ENCODE measurements around the gene MT1A. TPM values are rescaled to one million over a fixed set of nuclear protein-coding genes. Genes with fewer than 3 reads are reported as not detected.

The MT1A gene
- polyA plus RNA-seq, 1 donor (not counting 4 experiments of a cell fraction or from before 2014, with no cell fraction given): not detected

DNA sequence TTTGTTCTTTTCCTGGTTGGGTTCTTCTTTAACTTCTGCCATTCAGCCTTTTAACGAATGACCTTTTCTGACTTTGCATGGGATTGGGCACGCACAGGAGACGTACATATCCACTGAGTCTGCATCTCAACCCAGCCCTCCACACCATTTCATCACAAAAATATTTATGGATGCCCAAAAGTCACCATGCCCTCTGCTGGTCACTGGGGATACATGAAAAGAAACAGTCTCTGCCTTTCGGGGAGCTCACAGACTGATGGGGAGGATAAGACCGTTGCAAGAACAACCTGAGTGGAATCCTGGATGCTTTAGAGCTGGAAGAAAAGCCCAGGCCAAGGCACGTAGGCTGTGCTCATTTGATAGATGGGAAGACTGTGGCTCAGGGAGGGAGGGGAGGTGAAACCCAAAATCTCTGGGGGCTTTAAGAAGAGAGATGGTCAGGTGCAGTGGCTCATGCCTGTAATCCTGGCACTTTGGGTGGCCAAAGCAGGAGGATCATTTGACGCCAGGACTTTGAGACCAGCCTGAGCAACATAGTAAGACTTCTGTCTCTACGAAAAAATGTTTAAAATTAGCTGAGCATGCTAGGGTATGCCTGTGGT is 38.0 kb upstream of the MT1A start:
- Histone ChIP-seq H3K4me3 (ENCODE audit: control insufficient read depth in 2 of 3, extremely low read depth in 1 of 3, insufficient read depth in 2 of 3, low read depth in 1 of 3, low read length in 3 of 3) (no peak overlapping the region), H3K4me2 (ENCODE audit: control insufficient read depth, extremely low read depth, insufficient read depth, low read depth, low read length) (no peak overlapping the region)
- FAIRE-seq: peak; percentile 91

DNA sequence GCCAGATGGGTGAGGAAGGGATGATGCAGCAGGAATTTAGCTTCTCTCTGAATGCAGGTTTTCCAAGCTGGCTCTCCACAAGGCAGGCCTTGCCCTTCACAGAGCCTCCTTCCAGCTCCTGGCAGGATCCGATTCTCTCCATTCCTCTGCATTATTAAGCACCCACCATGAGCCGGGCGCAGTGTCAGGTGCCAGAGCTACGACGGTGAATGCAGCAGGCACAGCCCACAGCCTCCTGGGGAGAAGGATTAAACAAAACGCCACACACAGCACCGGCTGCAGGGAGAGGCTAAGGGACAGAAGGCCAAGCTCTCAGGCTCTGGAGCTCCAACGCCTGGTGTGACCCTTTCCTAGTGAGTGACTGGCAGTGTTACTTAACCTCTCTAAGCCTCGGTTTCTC is 37.1 kb upstream of the MT1A start:
- H3K79me2 ChIP-seq (ENCODE audit: control insufficient read depth, insufficient read depth, low read length): no peaks in the 10 kb centered on the region
- H3K27ac ChIP-seq (ENCODE audit: control insufficient read depth, insufficient read depth, low read length): no peak overlapping the region
- no peak for FAIRE-seq
- TF ChIP-seq CTCF (optimal IDR thresholded peaks at IDR 0.05 in 1 of 3, IDR thresholded peaks at IDR 0.05 in 1 of 3, conservative IDR thresholded peaks at IDR 0.05 in 1 of 3; ENCODE audit: extremely low read depth in 1 of 3, insufficient read depth in 2 of 3, low read length in 3 of 3) (no peak), EZH2 (IDR thresholded peaks at IDR 0.05; ENCODE audit: low read length) (no peak)
- H3K36me3 ChIP-seq (ENCODE audit: control insufficient read depth in 2 of 2, extremely low read depth in 1 of 2, insufficient read depth in 2 of 2, low read length in 2 of 2): no peaks in the 10 kb centered on the region
- no peaks in the 10 kb centered on the region for H3K9me3 ChIP-seq (ENCODE audit: control insufficient read depth, low read depth, low read length)
- H3K4me3 ChIP-seq (ENCODE audit: control insufficient read depth in 2 of 3, extremely low read depth in 1 of 3, insufficient read depth in 2 of 3, low read depth in 1 of 3, low read length in 3 of 3): no peak overlapping the region
- H3K9me1 ChIP-seq (ENCODE audit: control insufficient read depth, extremely low read depth, insufficient read depth, low read length): no peaks in the 10 kb centered on the region
- no peak overlapping the region for H3K4me2 ChIP-seq (ENCODE audit: control insufficient read depth, extremely low read depth, insufficient read depth, low read depth, low read length)
- no peaks in the 10 kb centered on the region for H4K20me1 ChIP-seq (ENCODE audit: control insufficient read depth, extremely low read depth, insufficient read depth, low read length)
- peaks cover 15% of the 10 kb centered on the region for H3K4me1 ChIP-seq (ENCODE audit: control insufficient read depth, extremely low read depth, insufficient read depth, low read length)
- dilution Hi-C loops (cut with MboI; ENCODE audit: extremely low pct_ligation_motif_present, low sequenced_read_pairs): no loop called here
- H3K27me3 ChIP-seq (ENCODE audit: control insufficient read depth, extremely low read depth, insufficient read depth, low read length): no peaks in the 10 kb centered on the region
- no peak overlapping the region for H2AFZ ChIP-seq (ENCODE audit: control insufficient read depth, low read length)
- H3K9ac ChIP-seq (ENCODE audit: control insufficient read depth, extremely low read depth, insufficient read depth, low read length): no peak overlapping the region
- DNase-seq (ENCODE audit: low read depth, low spot score): no peak

More for the DNA sequence above, 38.0 kb upstream of the MT1A start:
- Histone ChIP-seq H3K9me1 (ENCODE audit: control insufficient read depth, extremely low read depth, insufficient read depth, low read length) (no peaks in the 10 kb centered on the region), H3K36me3 (ENCODE audit: control insufficient read depth in 2 of 2, extremely low read depth in 1 of 2, insufficient read depth in 2 of 2, low read length in 2 of 2) (no peaks in the 10 kb centered on the region), H3K79me2 (ENCODE audit: control insufficient read depth, insufficient read depth, low read length) (no peaks in the 10 kb centered on the region), H3K27ac (ENCODE audit: control insufficient read depth, insufficient read depth, low read length) (no peak overlapping the region), H2AFZ (ENCODE audit: control insufficient read depth, low read length) (no peak overlapping the region), H3K4me1 (ENCODE audit: control insufficient read depth, extremely low read depth, insufficient read depth, low read length) (peaks cover 7% of the 10 kb centered on the region), H3K9me3 (ENCODE audit: control insufficient read depth, low read depth, low read length) (no peaks in the 10 kb centered on the region), H3K9ac (ENCODE audit: control insufficient read depth, extremely low read depth, insufficient read depth, low read length) (no peak overlapping the region), H4K20me1 (ENCODE audit: control insufficient read depth, extremely low read depth, insufficient read depth, low read length) (no peaks in the 10 kb centered on the region), H3K27me3 (ENCODE audit: control insufficient read depth, extremely low read depth, insufficient read depth, low read length) (no peaks in the 10 kb centered on the region)
- TF ChIP-seq EZH2 (IDR thresholded peaks at IDR 0.05; ENCODE audit: low read length) (no peak), CTCF (optimal IDR thresholded peaks at IDR 0.05 in 1 of 3, IDR thresholded peaks at IDR 0.05 in 1 of 3, conservative IDR thresholded peaks at IDR 0.05 in 1 of 3; ENCODE audit: extremely low read depth in 1 of 3, insufficient read depth in 2 of 3, low read length in 3 of 3) (peak; percentile 65 to 84 (median 76))
- no peak for DNase-seq (ENCODE audit: low read depth, low spot score)
- dilution Hi-C loops (cut with MboI; ENCODE audit: extremely low pct_ligation_motif_present, low sequenced_read_pairs): no loop called here

All from keratinocyte (primary cell).